WTC11 (cell line): ENCODE results near the gene FOXA2. TPM values are rescaled to one million over a fixed set of nuclear protein-coding genes. Genes with fewer than 3 reads are reported as not detected.
A peak's percentile ranks its signal among the peaks of the same experiment; 100 is the strongest.
"Not testable (repeated sequence)": the region's sequence is repeated elsewhere in the genome, so short reads cannot be mapped to it uniquely, and the experiment has no call there.

ENCODE experiments used
- ATAC-seq: fragments of 200-7000 bp; cut with Tn5 transposase; 2 replicates; pipeline ENCODE4 v1.10.0; 2021; ENCODE audit warnings: mild to moderate bottlenecking, moderate library complexity
- CTCF ChIA-PET: fragments of 300-600 bp; sonication (Branson Sonifier 250); formaldehyde crosslinking; loops from one replicate; lab custom pipeline; 2021; ENCODE audit warnings: antibody characterized with exemption; lab: Charles Lee
- POLR2A ChIA-PET: fragments of 350-600 bp; sonication (Branson Sonifier 250); formaldehyde crosslinking; loops from one replicate; lab custom pipeline; 2021; ENCODE audit warnings: antibody characterized with exemption; lab: Charles Lee
- DNase-seq: peaks from one replicate; pipeline ENCODE4 v3.0.0; 2021; ENCODE audit warnings: low spot score
- H3K27ac Mint-ChIP-seq: 2 replicates; pipeline ENCODE4 v1.8.0; 2021; ENCODE audit warnings: mixed read lengths
- H3K27me3 Mint-ChIP-seq: 2 replicates; pipeline ENCODE4 v1.8.0; 2021; ENCODE audit warnings: low read depth, mild to moderate bottlenecking, moderate library complexity, mixed read lengths
- H3K36me3 Mint-ChIP-seq: 2 replicates; pipeline ENCODE4 v1.8.0; 2021; ENCODE audit warnings: mixed read lengths
- H3K4me1 Mint-ChIP-seq: 2 replicates; pipeline ENCODE4 v1.8.0; 2022; ENCODE audit warnings: mixed read lengths
- H3K4me3 Mint-ChIP-seq: 2 replicates; pipeline ENCODE4 v1.8.0; 2021; ENCODE audit warnings: mild to moderate bottlenecking, moderate library complexity, mixed read lengths
- H3K9me3 Mint-ChIP-seq: 2 replicates; pipeline ENCODE4 v1.8.0; 2021; ENCODE audit warnings: mixed read lengths
- AFF4 ChIP-seq: sonication (generic); formaldehyde crosslinking; IDR thresholded peaks from 2 replicates; pipeline ENCODE4 v1.8.1; 2023; ENCODE audit warnings: mild to moderate bottlenecking, missing genetic modification reagents, borderline replicate concordance
- CREM ChIP-seq: sonication (generic); formaldehyde crosslinking; IDR thresholded peaks from 2 replicates; pipeline ENCODE4 v1.8.1; 2022; ENCODE audit warnings: mild to moderate bottlenecking, missing genetic modification reagents, moderate library complexity
- CTCF ChIP-seq: fragments of 200-600 bp; IDR thresholded peaks from 2 replicates; pipeline ENCODE4 v1.8.0; 2022; ENCODE audit warnings: antibody characterized with exemption
- E2F4 ChIP-seq: sonication (generic); formaldehyde crosslinking; IDR thresholded peaks from 2 replicates; pipeline ENCODE4 v1.8.1; 2022; ENCODE audit warnings: low read depth, mild to moderate bottlenecking, moderate library complexity, missing genetic modification reagents, borderline replicate concordance
- EMX1 ChIP-seq: fragments of 250-450 bp; sonication (Bioruptor Pico); IDR thresholded peaks from 2 replicates; pipeline ENCODE4 v1.8.0; 2021; ENCODE audit warnings: mild to moderate bottlenecking
- GRHL2 ChIP-seq: fragments of 250-450 bp; sonication (Bioruptor Pico); IDR thresholded peaks from 2 replicates; pipeline ENCODE4 v1.8.0; 2022; ENCODE audit warnings: mild to moderate bottlenecking, moderate library complexity; ENCODE audit not compliant: insufficient replicate concordance, severe bottlenecking
- IRF2 ChIP-seq: sonication (generic); formaldehyde crosslinking; IDR thresholded peaks from 2 replicates; pipeline ENCODE4 v1.8.0; 2022; ENCODE audit warnings: low read depth, missing genetic modification reagents, borderline replicate concordance
- KAT7 ChIP-seq: sonication (generic); formaldehyde crosslinking; IDR thresholded peaks from 2 replicates; pipeline ENCODE4 v1.8.1; 2023; ENCODE audit warnings: missing genetic modification reagents, mild to moderate bottlenecking, borderline replicate concordance
- MAX ChIP-seq: sonication (generic); formaldehyde crosslinking; IDR thresholded peaks from 2 replicates; pipeline ENCODE4 v1.8.0; 2022; ENCODE audit warnings: mild to moderate bottlenecking, missing genetic modification reagents
- PREB ChIP-seq: sonication (generic); formaldehyde crosslinking; IDR thresholded peaks from 2 replicates; pipeline ENCODE4 v1.8.1; 2022; ENCODE audit warnings: mild to moderate bottlenecking, missing genetic modification reagents, moderate library complexity, borderline replicate concordance
- PRRX2 ChIP-seq: fragments of 250-450 bp; sonication (Bioruptor Pico); IDR thresholded peaks from 2 replicates; pipeline ENCODE4 v1.8.0; 2021; ENCODE audit warnings: mild to moderate bottlenecking
- RELA ChIP-seq: sonication (generic); formaldehyde crosslinking; IDR thresholded peaks from 2 replicates; pipeline ENCODE4 v1.8.1; 2022; ENCODE audit warnings: missing genetic modification reagents, mild to moderate bottlenecking, borderline replicate concordance
- STAT6 ChIP-seq: sonication (generic); formaldehyde crosslinking; conservative IDR thresholded peaks from 2 replicates; pipeline ENCODE4 v1.8.1; 2023; ENCODE audit warnings: mild to moderate bottlenecking, low read depth, missing genetic modification reagents, moderate library complexity
- ZNF396 ChIP-seq: fragments of 250-450 bp; sonication (Bioruptor Pico); IDR thresholded peaks from 2 replicates; pipeline ENCODE4 v1.8.0; 2021; ENCODE audit warnings: mild to moderate bottlenecking, moderate library complexity, borderline replicate concordance
- total RNA-seq: library from RNA; stranded (reverse); gene quantifications from 3 replicates; pipeline ENCODE4 v1.2.3, GENCODE V29; 2021

Gene FOXA2
- total RNA-seq, 1 experiment from 2014 or later = 3.1 TPM

- CTCF ChIA-PET = no interaction called here
- no peak overlapping the region for H3K4me3 Mint-ChIP-seq
- no peaks in the 10 kb centered on the region for H3K36me3 Mint-ChIP-seq
- no peak overlapping the region for H3K27ac Mint-ChIP-seq
- POLR2A ChIA-PET = no interaction called here
- H3K4me1 Mint-ChIP-seq = peaks cover 15% of the 10 kb centered on the region
- peaks cover 38% of the 10 kb centered on the region for H3K27me3 Mint-ChIP-seq
- ATAC-seq (no peak), DNase-seq (no peak)
- TF ChIP-seq PRRX2 (CRISPR knock-in tag) (no peak), AFF4 (CRISPR knock-in tag) (no peak), MAX (CRISPR knock-in tag) (no peak), CTCF (no peak), IRF2 (no peak)
- no peaks in the 10 kb centered on the region for H3K9me3 Mint-ChIP-seq
These were observed 17.2 kb upstream of the FOXA2 start for GRCh38 chr20:22601361-22602141.

- not testable (repeated sequence) for H3K27ac Mint-ChIP-seq
- peaks cover 45% of the 10 kb centered on the region for H3K27me3 Mint-ChIP-seq
- CTCF ChIA-PET = interaction anchor here (7.1 kb wide), 1 partner anchor 12 kb away, joined by 40 read pairs; no protein-coding TSS in a partner anchor
These were observed 14.9 kb upstream of the FOXA2 start for GRCh38 chr20:22599258-22599657.

GRCh38 chr20:22597303-22597702 is 12.9 kb upstream of the FOXA2 start:
- H3K4me1 Mint-ChIP-seq = peaks cover 6% of the 10 kb centered on the region
- no peak overlapping the region for H3K4me3 Mint-ChIP-seq
- peaks cover 31% of the 10 kb centered on the region for H3K27me3 Mint-ChIP-seq
- DNase-seq (no peak), ATAC-seq (no peak)
- H3K27ac Mint-ChIP-seq = no peak overlapping the region
- CTCF ChIA-PET = interaction anchor here (7.1 kb wide), 1 partner anchor 10 kb away, joined by 40 read pairs; no protein-coding TSS in a partner anchor
- POLR2A ChIA-PET = no interaction called here
- no peaks in the 10 kb centered on the region for H3K9me3 Mint-ChIP-seq
- TF ChIP-seq EMX1 (CRISPR knock-in tag) (no peak), RELA (CRISPR knock-in tag) (no peak)
- H3K36me3 Mint-ChIP-seq = no peaks in the 10 kb centered on the region

More at GRCh38 chr20:22599258-22599657, 14.9 kb upstream of the FOXA2 start:
- H3K4me3 Mint-ChIP-seq, H3K4me1 Mint-ChIP-seq, DNase-seq, POLR2A ChIA-PET, H3K36me3 Mint-ChIP-seq, ATAC-seq, H3K9me3 Mint-ChIP-seq: not testable (repeated sequence)

- Mint-ChIP-seq H3K27me3 (peaks cover 65% of the 10 kb centered on the region), H3K9me3 (no peaks in the 10 kb centered on the region), H3K4me3 (no peak overlapping the region), H3K27ac (no peak overlapping the region), H3K4me1 (peaks cover 55% of the 10 kb centered on the region), H3K36me3 (peaks cover 2% of the 10 kb centered on the region; the same call in 1 of the 2 replicates)
- ATAC-seq = peak; percentile 52
- POLR2A ChIA-PET = interaction anchor here (0.6 kb wide), 1 partner anchor 48 kb away, joined by 4 read pairs; no protein-coding TSS in a partner anchor
- CTCF ChIA-PET = interaction anchor here (0.9 to 1.9 kb wide), 18 partner anchors 13 to 887 kb away, joined by 3 to 10 read pairs (median 4); no protein-coding TSS in a partner anchor
- DNase-seq = peak; percentile 36
- no peak for TF ChIP-seq E2F4 (CRISPR knock-in tag)
- TF ChIP-seq GRHL2 = no peak
- TF ChIP-seq STAT6 = no peak
- TF ChIP-seq KAT7 (CRISPR knock-in tag) = no peak
- TF ChIP-seq ZNF396 (CRISPR knock-in tag) = no peak
- no peak for TF ChIP-seq PREB
- TF ChIP-seq CREM (CRISPR knock-in tag) = no peak
- no peak for TF ChIP-seq MAX (CRISPR knock-in tag)
These were observed 6.3 kb upstream of the FOXA2 start for GRCh38 chr20:22590662-22591061.
